ENCODE measurements around the gene KCTD16.

KCTD16 gene

GRCh38 chr5:144352330-144352729 is 181.7 kb downstream of the KCTD16 start:
- DNase-seq, result no peak

DNA sequence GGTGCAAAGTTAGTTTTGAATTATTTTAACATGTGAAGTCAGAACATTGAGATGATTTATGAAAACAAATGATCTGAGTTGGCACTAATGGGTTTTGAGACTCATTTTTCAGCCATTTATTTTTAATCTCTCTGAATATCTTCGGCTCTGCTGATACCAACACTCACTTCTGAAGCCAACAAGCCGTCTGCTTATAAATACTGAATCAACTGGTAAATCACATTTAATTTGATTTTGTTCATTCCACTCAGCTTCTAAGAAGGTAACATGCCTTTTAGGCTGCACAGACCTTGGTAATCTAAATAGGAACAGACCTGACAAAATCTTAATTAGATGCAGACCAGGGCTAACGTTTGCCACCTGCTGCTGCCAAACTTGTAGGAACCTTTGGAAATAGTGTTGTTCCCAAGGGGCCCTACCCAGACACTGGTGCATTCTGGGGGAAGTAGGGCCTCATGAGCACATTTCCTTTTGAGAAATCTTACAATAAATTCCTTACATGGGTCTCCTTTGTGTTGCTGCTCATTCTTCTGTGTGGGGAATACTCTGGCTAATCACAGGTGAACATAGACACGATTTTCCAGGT is 182.2 kb downstream of the KCTD16 start:
- no peak for DNase-seq

GRCh38 chr5:144356489-144356888 is 185.8 kb downstream of the KCTD16 start:
- DNase-seq, result no peak

- DNase-seq, result no peak
Measured at GRCh38 chr5:144361406-144361805, 190.7 kb downstream of the KCTD16 start.

GRCh38 chr5:144365885-144366284 is 195.2 kb downstream of the KCTD16 start:
- DNase-seq, result no peak

DNA sequence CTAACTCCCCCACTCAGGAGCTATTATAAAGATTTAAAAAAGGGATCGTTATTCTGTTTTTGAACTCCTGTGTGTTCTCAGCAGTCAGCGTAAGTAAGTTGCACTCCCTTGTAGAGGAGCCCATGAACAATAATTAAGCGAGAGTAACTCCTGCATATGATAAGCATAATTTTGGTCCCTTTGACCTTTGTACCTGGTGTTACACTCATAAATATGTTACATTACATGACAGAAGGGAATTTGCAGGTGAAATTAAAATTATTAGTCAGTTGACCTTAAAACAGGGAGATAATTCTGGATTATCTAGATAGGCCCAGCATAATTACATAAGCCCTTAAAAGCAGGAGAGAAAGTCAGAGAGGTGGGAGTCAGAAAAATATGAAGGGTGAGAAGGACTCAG is 197.3 kb downstream of the KCTD16 start:
- no peak for DNase-seq

DNA sequence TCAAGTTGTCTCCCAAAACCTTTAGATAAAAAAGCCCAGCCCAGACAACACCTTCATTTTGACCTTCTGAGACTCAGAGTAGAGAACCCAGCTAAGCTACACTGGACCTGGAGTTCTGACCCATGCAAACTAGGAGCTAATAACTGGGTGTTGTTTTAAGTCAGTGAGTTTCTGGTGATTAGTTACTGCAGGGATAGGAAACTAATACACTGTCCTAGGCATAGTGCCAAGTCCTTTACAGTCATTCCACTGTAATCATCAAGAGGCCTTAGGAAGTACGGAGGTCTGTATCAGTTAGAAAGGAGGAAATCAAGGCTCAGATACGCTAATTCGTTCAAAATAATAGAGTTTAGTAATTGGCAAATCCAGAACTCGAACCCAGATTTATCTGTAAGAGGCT is 197.9 kb downstream of the KCTD16 start:
- no peak for DNase-seq

- no peak for DNase-seq
Measured at GRCh38 chr5:144369006-144369405, 198.3 kb downstream of the KCTD16 start.

DNA sequence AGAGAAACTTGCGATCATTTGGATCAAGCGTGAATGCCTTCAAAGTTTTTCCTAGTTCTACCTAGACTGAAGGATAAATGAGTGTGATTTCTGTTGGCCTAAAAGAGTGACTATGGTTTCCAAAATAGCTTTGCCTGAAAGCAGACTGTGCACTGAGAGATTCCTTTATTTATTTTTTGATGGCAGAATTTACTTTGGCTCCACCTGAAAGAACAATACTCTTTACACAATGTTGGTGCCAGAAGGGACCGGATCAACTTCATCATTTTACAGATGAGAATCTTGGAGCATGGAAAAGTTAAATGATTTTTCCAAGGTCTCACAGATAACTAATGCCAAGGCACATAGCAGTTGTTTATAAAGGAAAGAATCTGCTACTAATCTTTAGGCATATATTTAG is 199.6 kb downstream of the KCTD16 start:
- no peak for DNase-seq

GRCh38 chr5:144374637-144375036 is 204.0 kb downstream of the KCTD16 start:
- DNase-seq, result no peak

DNA sequence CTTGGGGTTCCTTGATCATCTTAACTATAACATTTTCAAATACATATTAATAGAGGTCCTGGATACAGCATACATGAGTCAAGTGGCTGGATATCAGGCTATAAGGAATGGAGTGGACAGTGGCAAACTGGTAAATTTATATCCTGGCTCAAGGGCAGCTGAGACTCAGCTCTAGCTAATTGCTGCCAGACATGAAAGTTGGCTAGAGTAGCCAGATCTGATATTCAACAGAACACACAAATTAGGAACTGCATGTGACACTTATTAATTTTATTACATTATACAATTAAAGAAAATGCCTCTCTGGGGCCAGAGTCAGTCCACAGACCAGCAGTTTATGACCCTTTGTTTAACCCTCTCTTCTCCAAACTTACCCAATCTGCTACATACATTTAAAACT is 206.5 kb downstream of the KCTD16 start:
- DNase-seq, result no peak

GRCh38 chr5:144378681-144379080 is 208.0 kb downstream of the KCTD16 start:
- DNase-seq, result no peak

DNA sequence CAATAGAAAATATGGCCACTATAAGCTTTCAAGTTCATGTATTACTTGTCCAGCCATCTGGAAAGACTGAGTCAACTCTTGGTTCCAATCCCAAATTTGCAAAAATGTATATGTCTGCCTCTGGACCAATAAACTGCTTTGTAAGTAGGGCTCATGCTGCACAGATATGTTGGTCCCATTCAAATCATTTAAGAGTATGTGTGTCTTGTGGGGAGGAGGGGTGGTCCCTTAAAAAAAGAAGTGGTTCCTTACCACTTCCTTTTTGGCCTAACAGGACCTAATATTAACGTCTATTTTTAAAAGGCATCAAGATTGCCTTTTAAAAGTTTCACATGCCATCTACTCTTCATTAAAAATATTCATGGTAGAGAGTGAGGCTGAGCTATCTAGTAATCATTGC is 214.9 kb downstream of the KCTD16 start:
- DNase-seq, result no peak

DNA sequence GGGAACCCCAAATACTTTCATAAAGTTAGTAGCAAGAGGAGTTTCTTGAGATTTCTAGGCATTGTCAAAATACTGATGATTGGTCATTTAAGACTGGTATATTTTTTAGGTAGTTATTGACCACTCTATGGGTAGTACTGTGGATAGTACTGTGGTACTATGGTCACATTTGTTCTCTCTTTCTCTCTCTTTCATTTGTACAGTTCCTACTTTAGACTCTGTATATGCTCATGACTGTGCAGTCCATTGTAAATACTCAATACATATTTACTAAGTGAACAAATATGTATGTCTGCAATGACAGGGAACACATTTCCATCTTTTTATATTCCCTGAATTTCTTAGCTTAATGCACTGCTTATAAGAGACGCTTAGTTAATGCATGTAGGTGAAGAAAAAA is 215.6 kb downstream of the KCTD16 start:
- no peak for DNase-seq

DNA sequence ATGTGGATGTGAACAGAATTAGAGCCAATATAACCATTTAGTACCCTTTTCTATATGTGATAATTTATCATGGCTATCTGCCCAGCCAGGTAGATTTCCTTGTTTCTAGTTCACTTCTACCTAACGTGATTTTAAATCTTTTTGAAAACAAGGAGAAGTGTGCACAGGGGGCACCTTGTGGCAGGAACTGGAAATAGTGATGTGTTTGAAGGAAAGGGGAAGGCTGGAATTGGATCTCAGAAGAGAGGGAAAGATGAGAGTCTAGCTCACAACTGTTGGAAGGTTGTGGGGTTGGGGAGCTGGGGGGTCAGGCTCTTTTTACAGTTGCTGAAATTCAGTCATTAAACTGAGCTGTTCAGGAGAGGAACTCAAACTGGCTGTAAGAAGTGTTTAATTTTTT is 219.5 kb downstream of the KCTD16 start:
- no peak for DNase-seq

GRCh38 chr5:144391044-144391443 is 220.4 kb downstream of the KCTD16 start:
- no peak for DNase-seq

- DNase-seq, result no peak
Measured at GRCh38 chr5:144393641-144394435, 223.2 kb downstream of the KCTD16 start.

DNA sequence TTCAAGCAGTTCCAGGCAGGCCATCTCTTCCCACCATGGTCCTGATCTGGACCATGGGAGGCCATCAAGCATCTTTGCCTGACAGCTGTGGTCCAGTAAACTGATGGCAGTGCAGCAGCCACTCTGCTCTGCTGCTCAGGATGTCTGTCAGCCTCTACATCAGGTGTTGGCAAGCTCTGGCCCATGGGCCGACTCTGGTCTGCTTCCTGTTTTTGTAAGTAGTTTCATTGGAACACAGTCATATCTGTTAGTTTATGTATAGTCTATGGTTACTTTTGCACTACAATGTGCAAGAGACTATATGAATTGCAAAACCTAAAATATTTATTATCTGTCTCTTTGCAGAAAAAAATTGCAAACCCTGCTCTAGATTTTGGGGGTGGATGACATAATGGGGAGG is 225.0 kb downstream of the KCTD16 start:
- DNase-seq, result no peak

- DNase-seq, result no peak
Measured at GRCh38 chr5:144403058-144403457, 232.4 kb downstream of the KCTD16 start.

GRCh38 chr5:144403817-144404420 is 233.2 kb downstream of the KCTD16 start:
- DNase-seq, result no peak

GRCh38 chr5:144404672-144405071 is 234.0 kb downstream of the KCTD16 start:
- DNase-seq, result no peak

DNA sequence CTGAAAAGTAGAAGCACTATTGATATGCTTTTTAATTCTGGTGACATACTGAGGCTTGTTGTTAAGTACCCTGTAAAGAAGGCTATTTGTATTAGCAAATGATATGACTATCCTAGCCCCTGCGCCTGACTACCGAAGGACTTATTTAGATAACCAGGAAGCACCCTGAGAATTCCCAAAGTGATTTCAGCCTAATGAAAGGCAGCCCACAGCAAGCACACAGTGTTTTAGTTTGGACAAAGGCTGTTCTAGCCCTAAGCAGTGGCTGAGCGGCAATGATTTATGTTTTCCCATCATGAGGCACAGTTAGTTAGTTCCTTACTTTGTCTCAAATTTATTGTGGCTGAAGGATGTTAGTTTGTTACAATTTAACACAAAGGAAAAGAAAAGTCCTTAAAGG is 235.3 kb downstream of the KCTD16 start:
- DNase-seq, result no peak

DNA sequence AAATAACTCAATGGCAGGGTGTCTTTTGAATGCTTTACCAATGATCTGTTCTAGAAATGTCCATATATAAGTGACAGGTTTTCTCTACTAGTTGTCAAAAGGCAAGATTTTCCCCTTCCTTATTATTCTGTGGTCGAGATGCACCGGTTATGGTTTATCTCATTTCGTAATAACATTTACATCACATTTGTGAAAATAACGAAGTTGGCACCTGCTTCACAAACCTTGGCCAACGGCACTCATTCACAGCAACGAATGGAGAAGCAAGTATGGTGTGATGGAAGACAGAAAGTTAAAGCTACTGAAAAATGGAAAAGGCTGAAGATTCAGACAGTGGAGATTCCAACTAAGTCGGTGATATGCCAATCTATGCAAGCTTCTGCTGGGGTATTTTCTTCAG is 235.8 kb downstream of the KCTD16 start:
- DNase-seq, result no peak
